HL-60 (cell line): ENCODE data around the gene SLC44A5.

Experiments used
- CTCF ChIP-seq: IDR thresholded peaks from one replicate; pipeline ENCODE4 v1.5.1; 2011; ENCODE audit warnings: low read length, control low read depth, inconsistent platforms; ENCODE audit not compliant: insufficient read depth
- GABPA ChIP-seq: IDR thresholded peaks from 2 replicates; pipeline ENCODE4 v1.6.1; 2012; ENCODE audit warnings: low read depth
- POLR2AphosphoS5 ChIP-seq: IDR thresholded peaks from 2 replicates; pipeline ENCODE4 v1.6.1; 2012; ENCODE audit warnings: low read depth
- REST ChIP-seq: IDR thresholded peaks from 2 replicates; pipeline ENCODE4 v1.6.1; 2012; ENCODE audit warnings: low read depth; ENCODE audit not compliant: insufficient replicate concordance
- SPI1 ChIP-seq: IDR thresholded peaks from 2 replicates; pipeline ENCODE4 v1.6.1; 2012; ENCODE audit warnings: low read depth, mild to moderate bottlenecking, borderline replicate concordance

- TF ChIP-seq CTCF, result no peak
- no peak for TF ChIP-seq POLR2AphosphoS5
- TF ChIP-seq REST, result no peak
- no peak for TF ChIP-seq GABPA
- no peak for TF ChIP-seq SPI1
Observed at GRCh38 chr1:75582725-75583261, 28.1 kb downstream of the SLC44A5 start.
